ENCODE results near the gene AKAP8L. TPM values are rescaled to one million over a fixed set of nuclear protein-coding genes. Genes with fewer than 3 reads are reported as not detected.

Gene AKAP8L
- total and polyA plus RNA-seq, 2 of the 8 experiments (the other 6 are each of a cell fraction or from before 2014, with no cell fraction given) = 75.1 to 138 TPM

DNA sequence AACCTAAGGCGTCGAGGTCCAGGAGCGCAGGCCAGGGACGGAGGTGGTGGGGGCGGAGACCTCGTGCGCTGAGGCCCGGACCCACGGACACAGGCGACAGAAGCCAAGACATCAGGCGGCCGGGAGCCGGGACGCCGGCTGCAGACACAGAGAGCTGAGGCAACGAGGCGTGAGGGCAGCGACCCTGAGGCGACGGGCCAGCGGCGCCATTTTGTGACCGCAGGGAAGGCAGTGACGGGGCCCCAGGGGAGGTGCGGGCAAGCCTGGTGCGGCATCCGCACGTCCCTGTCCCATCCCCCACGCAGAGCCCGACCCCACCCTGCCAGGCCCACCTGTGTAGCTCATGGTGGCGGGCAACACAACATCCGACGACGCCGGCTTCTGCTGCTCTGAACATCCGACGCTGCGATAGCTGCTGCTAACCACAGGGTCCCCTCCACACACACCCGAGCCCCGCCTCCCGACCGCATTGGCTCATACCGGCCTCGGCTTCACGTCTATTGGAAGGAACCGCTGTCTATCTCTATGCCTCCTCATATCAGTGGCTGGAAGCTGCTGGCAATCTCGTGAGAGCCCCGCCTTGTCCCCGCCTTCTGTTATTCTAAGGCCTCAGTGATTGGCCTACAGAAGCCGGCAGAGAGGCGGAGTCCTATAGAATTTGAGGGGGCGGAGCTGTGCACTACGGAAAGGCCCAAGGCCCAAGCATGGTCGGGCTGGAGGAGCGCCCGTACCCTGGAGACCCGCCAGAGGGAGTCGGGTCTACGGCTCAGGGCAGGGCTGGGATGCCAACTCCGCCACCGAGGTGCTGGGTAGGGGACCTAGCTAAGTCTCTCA lies at the start of gene AKAP8L (continued):
- TF ChIP-seq CHD7 (IDR thresholded peaks at IDR 0.05; ENCODE audit: insufficient replicate concordance, low read length) (no peak), NANOG (IDR thresholded peaks at IDR 0.05; ENCODE audit: insufficient read depth, low read depth, low read length, poor library complexity, severe bottlenecking) (no peak), HDAC6 (IDR thresholded peaks at IDR 0.05; ENCODE audit: low read depth, low read length) (no peak), TBP (IDR thresholded peaks at IDR 0.05; ENCODE audit: low read depth, low read length) (peak; percentile 93), YY1 (IDR thresholded peaks at IDR 0.05; ENCODE audit: low read depth, low read length) (peak; percentile 95), SIX5 (IDR thresholded peaks at IDR 0.05; ENCODE audit: low read depth, low read length) (no peak), KDM1A (IDR thresholded peaks at IDR 0.05; ENCODE audit: borderline replicate concordance, low read length) (no peak)

All from H1 (cell line).